ENCODE results near the gene MSL3. TPM values are rescaled to one million over a fixed set of nuclear protein-coding genes. Genes with fewer than 3 reads are reported as not detected.
A peak's percentile ranks its signal among the peaks of the same experiment; 100 is the strongest.

The MSL3 gene
- total RNA-seq, 1 donor = 26.4 TPM

DNA sequence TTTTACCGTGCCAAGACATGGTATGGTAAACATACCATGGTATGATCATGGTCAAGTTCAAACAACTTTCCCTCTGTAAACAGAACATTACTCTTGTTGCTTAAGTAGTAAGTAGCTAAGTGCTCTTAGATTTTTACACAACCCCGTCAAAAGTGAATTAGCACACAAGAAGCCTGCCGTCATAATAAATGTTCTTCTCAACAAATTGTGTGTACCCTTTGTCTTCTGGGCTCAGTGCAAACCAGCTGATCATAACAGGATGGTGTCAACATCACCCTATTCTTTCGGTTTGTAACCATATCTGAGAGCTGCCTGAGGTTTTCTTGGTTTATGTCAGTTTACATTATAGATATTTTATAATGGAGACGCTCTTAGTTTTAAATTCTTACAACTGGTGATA is 28.8 kb downstream of the MSL3 start:
- no peak for TF ChIP-seq CTCF (IDR thresholded peaks at IDR 0.05; ENCODE audit: extremely low read depth, low read depth, low read length)
- Histone ChIP-seq H3K27me3 (ENCODE audit: insufficient read depth, low read length) (no peaks in the 10 kb centered on the region), H4K20me1 (ENCODE audit: insufficient read depth, low read length) (no peaks in the 10 kb centered on the region), H3K36me3 (ENCODE audit: insufficient read depth, low read length) (no peaks in the 10 kb centered on the region), H3K79me2 (ENCODE audit: insufficient read depth, low read length) (no peaks in the 10 kb centered on the region), H3K4me1 (ENCODE audit: insufficient read depth, low read length) (no peaks in the 10 kb centered on the region), H3K9me3 (ENCODE audit: low read depth, low read length) (no peaks in the 10 kb centered on the region), H3K27ac (ENCODE audit: low read depth, low read length) (no peak overlapping the region), H3K4me2 (ENCODE audit: insufficient read depth, low read length) (peak overlapping the region; percentile 59), H2AFZ (ENCODE audit: low read length) (no peak overlapping the region), H3K4me3 (ENCODE audit: insufficient read depth, low read length) (no peak overlapping the region)
- no peak for DNase-seq (ENCODE audit: insufficient read length, low spot score, missing footprints)

DNA sequence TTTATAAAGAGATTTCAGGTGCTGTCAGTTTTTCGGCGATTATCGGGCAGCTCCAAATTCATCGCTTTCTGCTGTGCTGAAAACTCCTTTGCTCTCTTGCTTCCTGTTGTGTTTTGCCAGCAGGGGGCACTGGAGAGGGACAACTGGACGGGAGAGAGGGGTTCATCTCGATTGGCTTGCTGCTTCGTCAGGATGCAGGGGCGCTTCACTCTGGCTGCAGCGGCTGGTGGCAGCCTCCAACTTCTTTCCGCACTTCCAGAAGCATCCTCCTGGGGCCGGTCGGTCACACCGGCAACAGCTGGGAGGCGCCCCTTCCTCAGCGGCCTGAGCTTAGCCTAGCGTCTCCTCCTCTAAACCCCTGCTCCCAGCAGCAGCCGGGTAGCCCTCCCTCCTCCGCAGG is 29.5 kb downstream of the MSL3 start:
- peak; percentile 57 for DNase-seq (ENCODE audit: insufficient read length, low spot score, missing footprints)
- TF ChIP-seq CTCF (IDR thresholded peaks at IDR 0.05; ENCODE audit: extremely low read depth, low read depth, low read length) = peak; percentile 62

GRCh38 chrX:11789809-11790208 is 31.8 kb downstream of the MSL3 start:
- H3K79me2 ChIP-seq (ENCODE audit: insufficient read depth, low read length) = no peaks in the 10 kb centered on the region
- H3K4me3 ChIP-seq (ENCODE audit: insufficient read depth, low read length) = no peak overlapping the region
- H3K9me3 ChIP-seq (ENCODE audit: low read depth, low read length) = no peaks in the 10 kb centered on the region
- TF ChIP-seq CTCF (IDR thresholded peaks at IDR 0.05; ENCODE audit: extremely low read depth, low read depth, low read length) = no peak
- no peaks in the 10 kb centered on the region for H3K27me3 ChIP-seq (ENCODE audit: insufficient read depth, low read length)
- no peak overlapping the region for H3K4me2 ChIP-seq (ENCODE audit: insufficient read depth, low read length)
- H4K20me1 ChIP-seq (ENCODE audit: insufficient read depth, low read length) = no peaks in the 10 kb centered on the region
- H3K4me1 ChIP-seq (ENCODE audit: insufficient read depth, low read length) = no peaks in the 10 kb centered on the region
- no peak overlapping the region for H2AFZ ChIP-seq (ENCODE audit: low read length)
- no peak overlapping the region for H3K27ac ChIP-seq (ENCODE audit: low read depth, low read length)
- no peaks in the 10 kb centered on the region for H3K36me3 ChIP-seq (ENCODE audit: insufficient read depth, low read length)
- no peak for DNase-seq (ENCODE audit: insufficient read length, low spot score, missing footprints)

More for the DNA sequence above, 29.5 kb downstream of the MSL3 start:
- H3K27ac ChIP-seq (ENCODE audit: low read depth, low read length) = no peak overlapping the region
- H2AFZ ChIP-seq (ENCODE audit: low read length) = no peak overlapping the region
- no peaks in the 10 kb centered on the region for H3K9me3 ChIP-seq (ENCODE audit: low read depth, low read length)
- peak overlapping the region; percentile 40 for H3K4me3 ChIP-seq (ENCODE audit: insufficient read depth, low read length)
- H3K4me1 ChIP-seq (ENCODE audit: insufficient read depth, low read length) = no peaks in the 10 kb centered on the region
- no peaks in the 10 kb centered on the region for H4K20me1 ChIP-seq (ENCODE audit: insufficient read depth, low read length)
- peak overlapping the region; percentile 59 for H3K4me2 ChIP-seq (ENCODE audit: insufficient read depth, low read length)
- H3K36me3 ChIP-seq (ENCODE audit: insufficient read depth, low read length) = no peaks in the 10 kb centered on the region
- no peaks in the 10 kb centered on the region for H3K79me2 ChIP-seq (ENCODE audit: insufficient read depth, low read length)
- no peaks in the 10 kb centered on the region for H3K27me3 ChIP-seq (ENCODE audit: insufficient read depth, low read length)

GRCh38 chrX:11791090-11791489 is 33.1 kb downstream of the MSL3 start:
- DNase-seq (ENCODE audit: insufficient read length, low spot score, missing footprints) = no peak
- H3K4me1 ChIP-seq (ENCODE audit: insufficient read depth, low read length) = no peaks in the 10 kb centered on the region
- H3K27ac ChIP-seq (ENCODE audit: low read depth, low read length) = no peak overlapping the region
- H4K20me1 ChIP-seq (ENCODE audit: insufficient read depth, low read length) = no peaks in the 10 kb centered on the region
- no peaks in the 10 kb centered on the region for H3K36me3 ChIP-seq (ENCODE audit: insufficient read depth, low read length)
- H3K9me3 ChIP-seq (ENCODE audit: low read depth, low read length) = no peaks in the 10 kb centered on the region
- no peak overlapping the region for H3K4me2 ChIP-seq (ENCODE audit: insufficient read depth, low read length)
- H3K79me2 ChIP-seq (ENCODE audit: insufficient read depth, low read length) = no peaks in the 10 kb centered on the region
- H3K27me3 ChIP-seq (ENCODE audit: insufficient read depth, low read length) = no peaks in the 10 kb centered on the region
- TF ChIP-seq CTCF (IDR thresholded peaks at IDR 0.05; ENCODE audit: extremely low read depth, low read depth, low read length) = no peak
- H3K4me3 ChIP-seq (ENCODE audit: insufficient read depth, low read length) = no peak overlapping the region
- no peak overlapping the region for H2AFZ ChIP-seq (ENCODE audit: low read length)

Data from osteoblast (primary cell).